HepG2 (cell line): Measurements from ENCODE around the gene MAP2K2. TPM values are rescaled to one million over a fixed set of nuclear protein-coding genes. Genes with fewer than 3 reads are reported as not detected.

Source experiments
- CEBPG ChIP-seq: IDR thresholded peaks from 2 replicates; pipeline ENCODE4 v1.6.1; 2016
- ZMYM3 ChIP-seq: sonication (generic); formaldehyde crosslinking; IDR thresholded peaks from 2 replicates; pipeline ENCODE4 v1.5.1; 2020; ENCODE audit warnings: mild to moderate bottlenecking, missing genetic modification reagents
- ZNF3 ChIP-seq: IDR thresholded peaks from 2 replicates; pipeline ENCODE4 v1.7.0; 2017; ENCODE audit warnings: inconsistent platforms
- ZNF543 ChIP-seq: sonication (generic); formaldehyde crosslinking; IDR thresholded peaks from 2 replicates; pipeline ENCODE4 v1.4.0; 2020; ENCODE audit warnings: mild to moderate bottlenecking, missing genetic modification reagents
- polyA plus RNA-seq, 8 experiments: library from polyadenylated mRNA; depleted of rRNA in 3 of 8; stranded (reverse) in 7 of 8; unstranded in 1 of 8; fragments of >200 nt; fragmentation: Illumina TruSeq in 4 of 8; extraction: Trizol in 4 of 8; gene quantifications; 2 replicates each; pipeline versions ENCODE4 v1.2.1 to v1.2.3, GENCODE V29; 2011 to 2016; ENCODE audit warnings: low read depth in 4 of 8, missing spikeins in 1 of 8, mixed read lengths in 1 of 8; ENCODE audit not compliant: insufficient read depth in 1 of 8
- total RNA-seq, 5 experiments: library from RNA; depleted of rRNA; stranded (reverse); fragments of >200 nt; fragmentation: Illumina TruSeq; extraction: Trizol; gene quantifications; 2 replicates each; pipeline ENCODE4 v1.2.3, GENCODE V29; 2016; ENCODE audit warnings: low read depth in 1 of 5
- TF ChIP-seq, protein P1 (sequence below): sonication (generic); formaldehyde crosslinking; IDR thresholded peaks from 2 replicates; pipeline ENCODE4 v1.5.0; 2020; ENCODE audit warnings: mild to moderate bottlenecking, missing genetic modification reagents, borderline replicate concordance
- TF ChIP-seq, protein P2 (sequence below): IDR thresholded peaks from 2 replicates; pipeline ENCODE4 v1.6.1; 2016; ENCODE audit warnings: missing biosample characterization, missing genetic modification reagents, low read depth
- TF ChIP-seq, protein P3 (sequence below): sonication (generic); formaldehyde crosslinking; IDR thresholded peaks from 2 replicates; pipeline ENCODE4 v1.4.0; 2020; ENCODE audit warnings: missing genetic modification reagents, borderline replicate concordance
- TF ChIP-seq, protein P4 (sequence below): sonication (generic); formaldehyde crosslinking; IDR thresholded peaks from 2 replicates; pipeline ENCODE4 v1.5.1; 2020; ENCODE audit warnings: missing genetic modification reagents, mild to moderate bottlenecking, borderline replicate concordance
- TF ChIP-seq, protein P5 (sequence below): sonication (generic); formaldehyde crosslinking; IDR thresholded peaks from 2 replicates; pipeline ENCODE4 v1.4.0; 2020; ENCODE audit warnings: missing genetic modification reagents
- TF ChIP-seq, protein P6 (sequence below): sonication (generic); formaldehyde crosslinking; IDR thresholded peaks from 2 replicates; pipeline ENCODE4 v1.4.0; 2020; ENCODE audit warnings: missing genetic modification reagents, borderline replicate concordance

Gene MAP2K2
- total and polyA plus RNA-seq, 2 of the 13 experiments (the other 11 are each of a cell fraction or from before 2014, with no cell fraction given): 70.3 to 80.9 TPM

DNA sequence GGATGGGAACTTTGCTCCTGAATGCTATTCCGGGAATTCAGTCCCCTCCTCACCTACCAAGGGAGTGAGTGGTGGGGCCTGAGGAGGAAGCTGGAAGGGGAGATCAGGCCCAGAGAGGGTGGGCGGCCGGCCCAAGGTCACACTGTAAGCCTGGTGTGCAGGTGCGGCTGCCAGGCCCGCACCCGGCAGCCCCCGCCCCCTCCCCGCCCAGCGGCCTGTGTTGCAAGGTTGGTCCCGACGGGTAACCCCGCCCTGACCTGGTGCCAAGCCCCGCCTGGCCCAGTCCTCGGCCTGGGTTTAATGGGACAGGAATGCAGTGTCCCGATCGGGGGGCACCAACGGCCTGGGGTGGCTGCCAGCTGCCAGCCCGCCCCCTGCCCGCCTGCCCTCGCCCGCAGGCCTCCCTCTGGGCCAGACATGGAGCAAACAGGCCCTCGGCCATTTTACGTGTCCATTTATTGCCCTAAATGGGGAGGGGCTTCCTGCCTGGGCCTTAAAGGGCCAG, 62.7 kb downstream of the MAP2K2 start (continued):
- TF ChIP-seq, protein P1, sequence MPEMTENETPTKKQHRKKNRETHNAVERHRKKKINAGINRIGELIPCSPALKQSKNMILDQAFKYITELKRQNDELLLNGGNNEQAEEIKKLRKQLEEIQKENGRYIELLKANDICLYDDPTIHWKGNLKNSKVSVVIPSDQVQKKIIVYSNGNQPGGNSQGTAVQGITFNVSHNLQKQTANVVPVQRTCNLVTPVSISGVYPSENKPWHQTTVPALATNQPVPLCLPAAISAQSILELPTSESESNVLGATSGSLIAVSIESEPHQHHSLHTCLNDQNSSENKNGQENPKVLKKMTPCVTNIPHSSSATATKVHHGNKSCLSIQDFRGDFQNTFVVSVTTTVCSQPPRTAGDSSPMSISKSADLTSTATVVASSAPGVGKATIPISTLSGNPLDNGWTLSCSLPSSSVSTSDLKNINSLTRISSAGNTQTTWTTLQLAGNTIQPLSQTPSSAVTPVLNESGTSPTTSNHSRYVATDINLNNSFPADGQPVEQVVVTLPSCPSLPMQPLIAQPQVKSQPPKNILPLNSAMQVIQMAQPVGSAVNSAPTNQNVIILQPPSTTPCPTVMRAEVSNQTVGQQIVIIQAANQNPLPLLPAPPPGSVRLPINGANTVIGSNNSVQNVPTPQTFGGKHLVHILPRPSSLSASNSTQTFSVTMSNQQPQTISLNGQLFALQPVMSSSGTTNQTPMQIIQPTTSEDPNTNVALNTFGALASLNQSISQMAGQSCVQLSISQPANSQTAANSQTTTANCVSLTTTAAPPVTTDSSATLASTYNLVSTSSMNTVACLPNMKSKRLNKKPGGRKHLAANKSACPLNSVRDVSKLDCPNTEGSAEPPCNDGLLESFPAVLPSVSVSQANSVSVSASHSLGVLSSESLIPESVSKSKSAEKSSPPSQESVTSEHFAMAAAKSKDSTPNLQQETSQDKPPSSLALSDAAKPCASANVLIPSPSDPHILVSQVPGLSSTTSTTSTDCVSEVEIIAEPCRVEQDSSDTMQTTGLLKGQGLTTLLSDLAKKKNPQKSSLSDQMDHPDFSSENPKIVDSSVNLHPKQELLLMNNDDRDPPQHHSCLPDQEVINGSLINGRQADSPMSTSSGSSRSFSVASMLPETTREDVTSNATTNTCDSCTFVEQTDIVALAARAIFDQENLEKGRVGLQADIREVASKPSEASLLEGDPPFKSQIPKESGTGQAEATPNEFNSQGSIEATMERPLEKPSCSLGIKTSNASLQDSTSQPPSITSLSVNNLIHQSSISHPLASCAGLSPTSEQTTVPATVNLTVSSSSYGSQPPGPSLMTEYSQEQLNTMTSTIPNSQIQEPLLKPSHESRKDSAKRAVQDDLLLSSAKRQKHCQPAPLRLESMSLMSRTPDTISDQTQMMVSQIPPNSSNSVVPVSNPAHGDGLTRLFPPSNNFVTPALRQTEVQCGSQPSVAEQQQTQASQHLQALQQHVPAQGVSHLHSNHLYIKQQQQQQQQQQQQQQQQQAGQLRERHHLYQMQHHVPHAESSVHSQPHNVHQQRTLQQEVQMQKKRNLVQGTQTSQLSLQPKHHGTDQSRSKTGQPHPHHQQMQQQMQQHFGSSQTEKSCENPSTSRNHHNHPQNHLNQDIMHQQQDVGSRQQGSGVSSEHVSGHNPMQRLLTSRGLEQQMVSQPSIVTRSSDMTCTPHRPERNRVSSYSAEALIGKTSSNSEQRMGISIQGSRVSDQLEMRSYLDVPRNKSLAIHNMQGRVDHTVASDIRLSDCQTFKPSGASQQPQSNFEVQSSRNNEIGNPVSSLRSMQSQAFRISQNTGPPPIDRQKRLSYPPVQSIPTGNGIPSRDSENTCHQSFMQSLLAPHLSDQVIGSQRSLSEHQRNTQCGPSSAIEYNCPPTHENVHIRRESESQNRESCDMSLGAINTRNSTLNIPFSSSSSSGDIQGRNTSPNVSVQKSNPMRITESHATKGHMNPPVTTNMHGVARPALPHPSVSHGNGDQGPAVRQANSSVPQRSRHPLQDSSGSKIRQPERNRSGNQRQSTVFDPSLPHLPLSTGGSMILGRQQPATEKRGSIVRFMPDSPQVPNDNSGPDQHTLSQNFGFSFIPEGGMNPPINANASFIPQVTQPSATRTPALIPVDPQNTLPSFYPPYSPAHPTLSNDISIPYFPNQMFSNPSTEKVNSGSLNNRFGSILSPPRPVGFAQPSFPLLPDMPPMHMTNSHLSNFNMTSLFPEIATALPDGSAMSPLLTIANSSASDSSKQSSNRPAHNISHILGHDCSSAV (CRISPR knock-in tag): no peak
- TF ChIP-seq ZNF543 (CRISPR knock-in tag): no peak
- TF ChIP-seq, protein P2, sequence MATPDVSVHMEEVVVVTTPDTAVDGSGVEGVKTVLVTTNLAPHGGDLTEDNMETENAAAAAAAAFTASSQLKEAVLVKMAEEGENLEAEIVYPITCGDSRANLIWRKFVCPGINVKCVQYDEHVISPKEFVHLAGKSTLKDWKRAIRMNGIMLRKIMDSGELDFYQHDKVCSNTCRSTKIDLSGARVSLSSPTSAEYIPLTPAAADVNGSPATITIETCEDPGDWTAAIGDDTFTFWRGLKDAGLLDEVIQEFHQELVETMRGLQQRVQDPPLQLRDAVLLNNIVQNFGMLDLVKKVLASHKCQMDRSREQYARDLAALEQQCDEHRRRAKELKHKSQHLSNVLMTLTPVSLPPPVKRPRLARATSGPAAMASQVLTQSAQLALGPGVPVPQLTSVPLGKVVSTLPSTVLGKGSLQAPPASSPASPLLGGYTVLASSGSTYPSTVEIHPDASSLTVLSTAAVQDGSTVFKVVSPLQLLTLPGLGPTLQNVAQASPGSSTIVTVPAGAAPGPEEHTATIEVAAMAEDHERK (CRISPR knock-in tag): no peak
- peak; percentile 87 for TF ChIP-seq ZMYM3
- TF ChIP-seq, protein P3, sequence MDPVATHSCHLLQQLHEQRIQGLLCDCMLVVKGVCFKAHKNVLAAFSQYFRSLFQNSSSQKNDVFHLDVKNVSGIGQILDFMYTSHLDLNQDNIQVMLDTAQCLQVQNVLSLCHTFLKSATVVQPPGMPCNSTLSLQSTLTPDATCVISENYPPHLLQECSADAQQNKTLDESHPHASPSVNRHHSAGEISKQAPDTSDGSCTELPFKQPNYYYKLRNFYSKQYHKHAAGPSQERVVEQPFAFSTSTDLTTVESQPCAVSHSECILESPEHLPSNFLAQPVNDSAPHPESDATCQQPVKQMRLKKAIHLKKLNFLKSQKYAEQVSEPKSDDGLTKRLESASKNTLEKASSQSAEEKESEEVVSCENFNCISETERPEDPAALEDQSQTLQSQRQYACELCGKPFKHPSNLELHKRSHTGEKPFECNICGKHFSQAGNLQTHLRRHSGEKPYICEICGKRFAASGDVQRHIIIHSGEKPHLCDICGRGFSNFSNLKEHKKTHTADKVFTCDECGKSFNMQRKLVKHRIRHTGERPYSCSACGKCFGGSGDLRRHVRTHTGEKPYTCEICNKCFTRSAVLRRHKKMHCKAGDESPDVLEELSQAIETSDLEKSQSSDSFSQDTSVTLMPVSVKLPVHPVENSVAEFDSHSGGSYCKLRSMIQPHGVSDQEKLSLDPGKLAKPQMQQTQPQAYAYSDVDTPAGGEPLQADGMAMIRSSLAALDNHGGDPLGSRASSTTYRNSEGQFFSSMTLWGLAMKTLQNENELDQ: no peak
- TF ChIP-seq, protein P4, sequence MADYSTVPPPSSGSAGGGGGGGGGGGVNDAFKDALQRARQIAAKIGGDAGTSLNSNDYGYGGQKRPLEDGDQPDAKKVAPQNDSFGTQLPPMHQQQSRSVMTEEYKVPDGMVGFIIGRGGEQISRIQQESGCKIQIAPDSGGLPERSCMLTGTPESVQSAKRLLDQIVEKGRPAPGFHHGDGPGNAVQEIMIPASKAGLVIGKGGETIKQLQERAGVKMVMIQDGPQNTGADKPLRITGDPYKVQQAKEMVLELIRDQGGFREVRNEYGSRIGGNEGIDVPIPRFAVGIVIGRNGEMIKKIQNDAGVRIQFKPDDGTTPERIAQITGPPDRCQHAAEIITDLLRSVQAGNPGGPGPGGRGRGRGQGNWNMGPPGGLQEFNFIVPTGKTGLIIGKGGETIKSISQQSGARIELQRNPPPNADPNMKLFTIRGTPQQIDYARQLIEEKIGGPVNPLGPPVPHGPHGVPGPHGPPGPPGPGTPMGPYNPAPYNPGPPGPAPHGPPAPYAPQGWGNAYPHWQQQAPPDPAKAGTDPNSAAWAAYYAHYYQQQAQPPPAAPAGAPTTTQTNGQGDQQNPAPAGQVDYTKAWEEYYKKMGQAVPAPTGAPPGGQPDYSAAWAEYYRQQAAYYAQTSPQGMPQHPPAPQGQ (CRISPR knock-in tag): no peak
- TF ChIP-seq, protein P5, sequence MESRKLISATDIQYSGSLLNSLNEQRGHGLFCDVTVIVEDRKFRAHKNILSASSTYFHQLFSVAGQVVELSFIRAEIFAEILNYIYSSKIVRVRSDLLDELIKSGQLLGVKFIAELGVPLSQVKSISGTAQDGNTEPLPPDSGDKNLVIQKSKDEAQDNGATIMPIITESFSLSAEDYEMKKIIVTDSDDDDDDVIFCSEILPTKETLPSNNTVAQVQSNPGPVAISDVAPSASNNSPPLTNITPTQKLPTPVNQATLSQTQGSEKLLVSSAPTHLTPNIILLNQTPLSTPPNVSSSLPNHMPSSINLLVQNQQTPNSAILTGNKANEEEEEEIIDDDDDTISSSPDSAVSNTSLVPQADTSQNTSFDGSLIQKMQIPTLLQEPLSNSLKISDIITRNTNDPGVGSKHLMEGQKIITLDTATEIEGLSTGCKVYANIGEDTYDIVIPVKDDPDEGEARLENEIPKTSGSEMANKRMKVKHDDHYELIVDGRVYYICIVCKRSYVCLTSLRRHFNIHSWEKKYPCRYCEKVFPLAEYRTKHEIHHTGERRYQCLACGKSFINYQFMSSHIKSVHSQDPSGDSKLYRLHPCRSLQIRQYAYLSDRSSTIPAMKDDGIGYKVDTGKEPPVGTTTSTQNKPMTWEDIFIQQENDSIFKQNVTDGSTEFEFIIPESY: no peak
- TF ChIP-seq ZNF3 (CRISPR knock-in tag): no peak
- peak; percentile 62 for TF ChIP-seq CEBPG
- TF ChIP-seq, protein P6, sequence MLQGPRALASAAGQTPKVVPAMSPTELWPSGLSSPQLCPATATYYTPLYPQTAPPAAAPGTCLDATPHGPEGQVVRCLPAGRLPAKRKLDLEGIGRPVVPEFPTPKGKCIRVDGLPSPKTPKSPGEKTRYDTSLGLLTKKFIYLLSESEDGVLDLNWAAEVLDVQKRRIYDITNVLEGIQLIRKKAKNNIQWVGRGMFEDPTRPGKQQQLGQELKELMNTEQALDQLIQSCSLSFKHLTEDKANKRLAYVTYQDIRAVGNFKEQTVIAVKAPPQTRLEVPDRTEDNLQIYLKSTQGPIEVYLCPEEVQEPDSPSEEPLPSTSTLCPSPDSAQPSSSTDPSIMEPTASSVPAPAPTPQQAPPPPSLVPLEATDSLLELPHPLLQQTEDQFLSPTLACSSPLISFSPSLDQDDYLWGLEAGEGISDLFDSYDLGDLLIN (CRISPR knock-in tag): no peak
